Tibial nerve (tissue), 4 donors: ENCODE results near the gene FAM222A.

Experiments
- CTCF ChIP-seq, 5 experiments: fragments of 200-600 bp in 3 of 5; fragments of 450-650 bp in 2 of 5; sonication (generic) in 3 of 5; IDR thresholded peaks; one replicate each; pipeline ENCODE4 v1.5.1; 2016 to 2019; ENCODE audit warnings: antibody characterized with exemption in 5 of 5, mild to moderate bottlenecking in 3 of 5, moderate library complexity in 2 of 5
- EP300 ChIP-seq, 2 donors: sonication (generic); formaldehyde crosslinking; IDR thresholded peaks; one replicate each; pipeline ENCODE4 v1.6.1; 2017; ENCODE audit warnings: antibody characterized with exemption in 2 of 2, mild to moderate bottlenecking in 1 of 2
- POLR2A ChIP-seq, 2 donors: fragments of 450-650 bp; IDR thresholded peaks; one replicate each; pipeline ENCODE4 v1.6.1; 2017; ENCODE audit warnings: antibody characterized with exemption in 2 of 2, mild to moderate bottlenecking in 2 of 2, moderate library complexity in 2 of 2

GRCh38 chr12:109768901-109769670 lies 55.5 kb downstream of the FAM222A start:
- TF ChIP-seq CTCF (IDR thresholded peaks at IDR 0.05): no peak
- no peak for TF ChIP-seq POLR2A (IDR thresholded peaks at IDR 0.05)
- TF ChIP-seq EP300 (IDR thresholded peaks at IDR 0.05): no peak
